Lower lobe of right lung (tissue), 2 donors: ENCODE measurements around the gene LRFN4. TPM values are rescaled to one million over a fixed set of nuclear protein-coding genes. Genes with fewer than 3 reads are reported as not detected.

Experiments
- ATAC-seq, 2 donors: fragments of 200-7000 bp; cut with Tn5 transposase; one replicate each; pipeline ENCODE4 v1.9.1; 2020 to 2022; ENCODE audit warnings: mild to moderate bottlenecking in 2 of 2, moderate library complexity in 2 of 2
- DNase-seq: peaks from one replicate; pipeline ENCODE4 v3.0.0-alpha.2; 2020
- H3K27ac ChIP-seq: fragments of 200-600 bp; one replicate; pipeline ENCODE4 v1.8.0; 2022
- H3K27me3 ChIP-seq: fragments of 200-600 bp; one replicate; pipeline ENCODE4 v1.8.0; 2022; ENCODE audit warnings: low read depth
- H3K36me3 ChIP-seq: fragments of 200-600 bp; one replicate; pipeline ENCODE4 v1.8.0; 2022; ENCODE audit warnings: mild to moderate bottlenecking
- H3K4me1 ChIP-seq: fragments of 200-600 bp; one replicate; pipeline ENCODE4 v1.8.0; 2022
- H3K4me3 ChIP-seq: fragments of 200-600 bp; one replicate; pipeline ENCODE4 v1.8.0; 2022; ENCODE audit warnings: mild to moderate bottlenecking
- H3K9me3 ChIP-seq: fragments of 200-600 bp; one replicate; pipeline ENCODE4 v1.8.0; 2022
- CTCF ChIP-seq: fragments of 200-600 bp; IDR thresholded peaks from one replicate; pipeline ENCODE4 v1.8.0; 2022; ENCODE audit warnings: antibody characterized with exemption, mild to moderate bottlenecking
- intact Hi-C: fragments of 100-400 bp; cut with DNase I; formaldehyde crosslinking; loops from one replicate; pipeline ENCODE4 v1.11.0; 2022
- total RNA-seq: library from RNA; stranded (reverse); fragmentation: NEBNext Ultra II Directional; extraction: Animal tissue kit (Norgen Biotek cat#: 25700); gene quantifications from one replicate; pipeline ENCODE4 v1.2.1, GENCODE V29; 2021
- donor health status: DM: no; HTN: yes; CAD: no; lungs with severe emphysema.

Gene LRFN4
- total RNA-seq, 1 donor from 2014 or later, result 15.7 TPM

GRCh38 chr11:66842896-66843775, 13.7 kb upstream of the LRFN4 start, which contains the start of gene RCE1:
Gene RCE1, plus strand, starts transcription at chr11:66843441. Its CDS starts 15 bp downstream, at chr11:66843456.
- peaks cover 53% of the 10 kb centered on the region for H3K36me3 ChIP-seq
- peak within 1 kb of the TSS; percentile 100 for H3K27ac ChIP-seq
- H3K27me3 ChIP-seq, result no peaks in the 10 kb centered on the region
- intact Hi-C loops, result no loop called here
- H3K9me3 ChIP-seq, result no peaks in the 10 kb centered on the region
- peak within 1 kb of the TSS; percentile 98 for H3K4me3 ChIP-seq
- peaks cover 38% of the 10 kb centered on the region for H3K4me1 ChIP-seq
- DNase-seq, result peak; percentile 93
- peak; percentile 98 for ATAC-seq
- TF ChIP-seq CTCF, result no peak

- no peaks in the 10 kb centered on the region for H3K27me3 ChIP-seq
- TF ChIP-seq CTCF, result no peak
- H3K27ac ChIP-seq, result peak overlapping the region; percentile 100
- peaks cover 38% of the 10 kb centered on the region for H3K4me1 ChIP-seq
- H3K4me3 ChIP-seq, result peak overlapping the region; percentile 98
- ATAC-seq (no peak), DNase-seq (no peak)
- peaks cover 53% of the 10 kb centered on the region for H3K36me3 ChIP-seq
- no peaks in the 10 kb centered on the region for H3K9me3 ChIP-seq
- intact Hi-C loops, result no loop called here
Measured at GRCh38 chr11:66843776-66844495, 12.9 kb upstream of the LRFN4 start.

GRCh38 chr11:66844496-66845142, 12.2 kb upstream of the LRFN4 start:
- no peak for ATAC-seq
- H3K27me3 ChIP-seq, result no peaks in the 10 kb centered on the region
- TF ChIP-seq CTCF, result no peak
- no peak overlapping the region for H3K27ac ChIP-seq
- DNase-seq, result peak; percentile 47
- H3K4me1 ChIP-seq, result peaks cover 38% of the 10 kb centered on the region
- no peaks in the 10 kb centered on the region for H3K9me3 ChIP-seq
- intact Hi-C loops, result no loop called here
- peak overlapping the region; percentile 98 for H3K4me3 ChIP-seq
- peaks cover 51% of the 10 kb centered on the region for H3K36me3 ChIP-seq

- intact Hi-C loops, result no loop called here
- Histone ChIP-seq H3K27me3 (no peaks in the 10 kb centered on the region), H3K4me1 (peaks cover 34% of the 10 kb centered on the region), H3K27ac (no peak overlapping the region), H3K4me3 (no peak overlapping the region), H3K36me3 (peaks cover 44% of the 10 kb centered on the region), H3K9me3 (no peaks in the 10 kb centered on the region)
- ATAC-seq (no peak), DNase-seq (no peak)
- no peak for TF ChIP-seq CTCF
Measured at GRCh38 chr11:66845143-66845875, 11.6 kb upstream of the LRFN4 start.

- H3K27me3 ChIP-seq, result no peaks in the 10 kb centered on the region
- no peak for TF ChIP-seq CTCF
- H3K9me3 ChIP-seq, result no peaks in the 10 kb centered on the region
- DNase-seq (no peak), ATAC-seq (no peak)
- H3K36me3 ChIP-seq, result peaks cover 42% of the 10 kb centered on the region
- no peak overlapping the region for H3K27ac ChIP-seq
- H3K4me1 ChIP-seq, result peaks cover 28% of the 10 kb centered on the region
- no peak overlapping the region for H3K4me3 ChIP-seq
- intact Hi-C loops, result no loop called here
Measured at GRCh38 chr11:66845876-66846212, 11.0 kb upstream of the LRFN4 start.
